GM19463 (cell line): ENCODE measurements around the gene SLC17A5.
"Not testable (repeated sequence)": the region's sequence is repeated elsewhere in the genome, so short reads cannot be mapped to it uniquely, and the experiment has no call there.

ENCODE experiments used
- ATAC-seq: cut with Tn5 transposase; IDR thresholded peaks from one replicate; pipeline ENCODE4 v1.9.1; 2021; ENCODE audit warnings: mild to moderate bottlenecking, moderate library complexity; ENCODE audit not compliant: unreplicated experiment

The SLC17A5 gene, protein sequence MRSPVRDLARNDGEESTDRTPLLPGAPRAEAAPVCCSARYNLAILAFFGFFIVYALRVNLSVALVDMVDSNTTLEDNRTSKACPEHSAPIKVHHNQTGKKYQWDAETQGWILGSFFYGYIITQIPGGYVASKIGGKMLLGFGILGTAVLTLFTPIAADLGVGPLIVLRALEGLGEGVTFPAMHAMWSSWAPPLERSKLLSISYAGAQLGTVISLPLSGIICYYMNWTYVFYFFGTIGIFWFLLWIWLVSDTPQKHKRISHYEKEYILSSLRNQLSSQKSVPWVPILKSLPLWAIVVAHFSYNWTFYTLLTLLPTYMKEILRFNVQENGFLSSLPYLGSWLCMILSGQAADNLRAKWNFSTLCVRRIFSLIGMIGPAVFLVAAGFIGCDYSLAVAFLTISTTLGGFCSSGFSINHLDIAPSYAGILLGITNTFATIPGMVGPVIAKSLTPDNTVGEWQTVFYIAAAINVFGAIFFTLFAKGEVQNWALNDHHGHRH

GRCh38 chr6:73653571-73654424 lies at the start of gene SLC17A5:
TSS of gene SLC17A5 (minus strand) at chr6:73653992. CDS start at chr6:73653886, 106 bp downstream.
- peak; percentile 86 for ATAC-seq

DNA sequence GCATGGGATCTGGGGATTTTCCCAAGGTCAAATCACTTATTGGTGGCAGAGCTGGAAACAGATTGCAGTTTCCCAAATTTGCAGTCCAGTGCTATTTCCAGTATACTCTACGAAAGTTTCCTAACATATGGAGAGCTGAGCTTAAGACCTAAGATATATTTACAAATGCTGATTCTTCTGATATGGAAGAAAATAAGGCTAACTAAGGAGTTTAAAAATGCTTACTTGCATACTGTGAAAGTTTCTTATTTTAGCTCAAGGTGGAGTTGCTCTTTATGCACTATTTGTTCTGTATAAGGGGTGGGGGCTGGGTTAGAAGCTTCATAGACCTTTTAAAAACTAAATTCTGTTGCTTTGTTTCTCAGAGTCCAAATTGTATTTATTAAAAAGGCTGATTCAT lies 49.7 kb upstream of the SLC17A5 start:
- no peak for ATAC-seq

DNA sequence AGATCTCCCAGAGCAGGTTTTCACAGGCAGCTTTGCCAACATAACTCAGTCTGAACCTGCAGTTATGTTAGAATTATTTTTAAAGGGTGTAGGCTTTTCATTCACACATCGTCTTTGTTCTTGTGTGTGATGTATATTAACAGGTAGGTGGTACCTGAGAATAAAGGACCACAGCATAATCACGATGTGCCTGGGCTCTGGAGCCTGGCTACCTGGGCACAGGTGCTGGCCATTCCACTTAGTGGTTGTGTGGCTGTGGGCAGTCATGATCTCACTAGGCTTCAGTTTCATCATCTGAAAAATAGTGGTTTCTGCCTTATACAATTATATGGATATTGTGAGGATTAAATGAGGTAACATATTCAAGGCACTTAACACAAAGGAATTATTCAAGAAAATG lies 48.7 kb upstream of the SLC17A5 start:
- no peak for ATAC-seq

- ATAC-seq: no peak
Measured at GRCh38 chr6:73699676-73700459, 46.1 kb upstream of the SLC17A5 start.

DNA sequence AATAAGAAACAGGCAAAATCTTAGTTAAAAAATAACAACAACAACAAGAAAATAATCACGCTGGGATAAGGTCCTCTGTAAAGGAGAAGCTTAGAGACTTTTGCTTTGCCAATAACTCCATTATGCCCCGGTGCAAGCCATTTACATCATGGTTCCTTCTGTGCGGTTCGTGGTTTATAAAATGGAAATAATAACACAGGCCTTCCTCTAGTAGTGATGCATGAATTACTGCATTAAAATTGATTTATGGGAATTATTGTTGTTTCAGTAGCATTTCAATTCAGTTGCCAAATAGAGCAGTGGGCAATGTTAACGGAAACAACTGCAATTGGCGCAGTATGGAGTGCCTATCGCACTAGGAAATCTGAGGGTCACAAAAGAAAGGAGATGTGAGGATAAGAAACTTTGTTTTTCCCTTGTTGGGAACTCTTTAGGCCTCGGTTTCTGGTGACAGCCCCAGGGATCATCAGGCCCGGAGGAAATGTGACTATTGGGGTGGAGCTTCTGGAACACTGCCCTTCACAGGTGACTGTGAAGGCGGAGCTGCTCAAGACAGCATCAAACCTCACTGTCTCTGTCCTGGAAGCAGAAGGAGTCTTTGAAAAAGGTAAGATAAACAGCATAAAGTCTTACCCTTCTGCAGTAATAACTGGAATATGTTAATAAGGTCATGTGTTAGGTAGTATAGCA lies 43.3 kb upstream of the SLC17A5 start:
- ATAC-seq: peak; percentile 31

- ATAC-seq: peak; percentile 52
Measured at GRCh38 chr6:73695619-73696421, 42.0 kb upstream of the SLC17A5 start, which contains the start of gene CD109. TSS of gene CD109 (plus strand) at chr6:73696203. CDS start at chr6:73696216, 13 bp downstream.

GRCh38 chr6:73694711-73695411 lies 41.1 kb upstream of the SLC17A5 start:
- ATAC-seq: no peak

DNA sequence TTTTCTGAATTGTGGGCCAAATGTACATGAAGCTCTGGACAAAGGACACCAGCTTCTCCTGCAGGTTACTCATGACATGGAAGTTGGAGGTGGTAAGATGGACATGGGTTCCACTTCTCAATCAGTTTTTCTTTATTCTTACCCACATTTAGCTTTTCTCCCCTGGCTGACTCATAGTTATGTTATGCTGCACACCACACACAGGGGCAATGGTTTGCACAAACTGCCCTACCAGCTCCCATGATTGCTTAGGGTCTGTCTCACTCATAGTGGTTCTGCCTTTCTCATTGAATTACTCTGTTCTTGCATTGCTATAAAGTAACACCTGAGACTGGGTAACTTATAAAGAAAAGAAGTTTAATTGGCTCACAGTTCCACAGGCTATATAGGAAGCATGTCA lies 37.7 kb upstream of the SLC17A5 start:
- no peak for ATAC-seq

GRCh38 chr6:73690056-73690455 lies 36.3 kb upstream of the SLC17A5 start:
- ATAC-seq: no peak

DNA sequence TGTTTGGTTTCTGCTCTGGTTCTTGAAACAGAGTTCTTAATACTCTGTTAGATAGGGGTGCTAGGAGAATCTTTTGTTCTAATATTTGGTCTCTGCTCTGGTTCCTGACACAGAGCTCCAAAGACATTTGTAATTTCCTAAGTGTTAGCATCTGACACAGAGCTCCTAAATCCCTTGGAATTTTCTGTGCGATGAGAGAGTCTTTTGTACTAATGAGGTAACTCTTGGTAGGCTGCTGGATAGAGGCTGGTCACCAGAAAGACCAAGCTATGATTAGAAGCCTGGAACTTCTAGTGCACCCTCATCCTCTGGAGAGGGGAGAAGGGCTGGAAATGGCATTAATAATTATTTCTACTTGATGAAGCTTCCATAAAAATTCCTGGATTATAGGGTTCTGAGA lies 34.6 kb upstream of the SLC17A5 start:
- ATAC-seq: no peak

GRCh38 chr6:73683574-73683973 lies 29.8 kb upstream of the SLC17A5 start:
- ATAC-seq: not testable (repeated sequence)

DNA sequence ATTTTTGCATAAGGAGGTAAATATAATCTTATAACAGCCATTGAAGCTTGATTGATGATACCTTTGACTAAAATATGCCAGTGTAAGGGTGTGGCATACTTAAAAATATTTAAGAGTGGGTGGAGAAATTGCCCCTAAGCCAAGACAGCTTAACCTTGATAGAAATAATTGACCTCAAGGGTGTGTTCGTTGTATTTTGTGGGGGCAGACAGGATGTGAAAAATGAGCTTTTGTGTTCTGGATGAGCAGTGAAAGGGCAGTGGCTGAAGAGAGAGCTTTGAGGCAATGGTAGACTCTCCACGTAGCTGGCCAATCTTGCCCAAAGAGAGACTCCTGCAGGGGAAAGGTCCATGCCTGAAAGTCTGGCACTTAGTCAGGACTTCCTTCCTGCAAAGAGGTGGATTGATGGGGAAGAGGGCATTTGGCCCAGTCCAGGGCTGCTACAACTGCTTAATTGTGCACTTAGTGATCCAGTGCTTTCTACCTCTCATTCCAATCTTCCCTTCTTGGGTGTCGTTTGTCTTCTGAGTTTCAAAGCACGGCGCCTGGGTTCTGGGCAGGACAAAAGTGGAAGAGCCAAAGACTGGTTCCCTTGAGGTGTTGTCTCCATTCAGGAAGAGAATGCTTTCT lies 26.6 kb upstream of the SLC17A5 start:
- no peak for ATAC-seq

- not testable (repeated sequence) for ATAC-seq
Measured at GRCh38 chr6:73679846-73680245, 26.1 kb upstream of the SLC17A5 start.

- no peak for ATAC-seq
Measured at GRCh38 chr6:73679009-73679408, 25.2 kb upstream of the SLC17A5 start.

DNA sequence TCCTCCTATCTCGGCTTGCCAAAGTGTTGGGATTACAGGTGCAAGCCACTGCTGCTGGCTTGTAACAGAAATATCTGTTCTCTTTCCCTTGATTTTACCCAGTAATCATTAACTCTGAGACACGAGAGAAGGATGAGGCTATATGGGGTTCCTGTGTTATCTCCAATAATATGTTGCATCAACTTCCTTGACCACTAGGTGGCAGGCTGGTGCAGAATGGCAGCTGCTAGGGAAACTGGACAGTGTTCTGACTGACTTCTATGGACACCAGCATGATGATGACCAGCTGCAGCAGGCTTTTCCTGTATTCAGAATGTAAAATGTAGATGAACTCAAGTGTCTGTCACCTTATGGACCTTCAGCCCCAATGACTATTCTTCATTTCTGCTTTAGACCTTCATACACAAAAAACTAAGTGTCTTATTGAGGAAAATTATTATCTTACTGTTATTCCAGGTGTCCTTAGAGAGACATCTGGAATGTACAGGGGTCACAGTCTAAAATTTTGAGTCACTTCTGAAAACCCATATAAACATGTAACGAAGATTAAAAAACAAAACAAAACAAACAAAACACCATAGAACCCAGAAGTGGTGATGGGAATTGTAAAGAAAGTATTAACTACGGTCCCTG lies 21.8 kb upstream of the SLC17A5 start:
- peak; percentile 93 for ATAC-seq

- no peak for ATAC-seq
Measured at GRCh38 chr6:73671911-73672685, 18.3 kb upstream of the SLC17A5 start.

- ATAC-seq: no peak
Measured at GRCh38 chr6:73669005-73669404, 15.2 kb upstream of the SLC17A5 start.
